ENCODE data around the gene MYL2. TPM values are rescaled to one million over a fixed set of nuclear protein-coding genes. Genes with fewer than 3 reads are reported as not detected.

MYL2 gene
- polyA plus RNA-seq, 10 donors: 224 to 2,054 (median 1,121) TPM

GRCh38 chr12:110903511-110903910 lies 16.9 kb downstream of the MYL2 start:
- DNase-seq: no peak

GRCh38 chr12:110901401-110901800 lies 19.0 kb downstream of the MYL2 start:
- DNase-seq: no peak

- no peak for DNase-seq
These were observed 23.8 kb downstream of the MYL2 start for GRCh38 chr12:110896559-110896958.

GRCh38 chr12:110893956-110894355 lies 26.4 kb downstream of the MYL2 start:
- DNase-seq: no peak

- DNase-seq: no peak
These were observed 31.0 kb downstream of the MYL2 start for GRCh38 chr12:110889361-110889760.

GRCh38 chr12:110888256-110888991 lies 32.0 kb downstream of the MYL2 start:
- DNase-seq: no peak

GRCh38 chr12:110885152-110885840 lies 35.1 kb downstream of the MYL2 start:
- DNase-seq: no peak

GRCh38 chr12:110883251-110883650 lies 37.1 kb downstream of the MYL2 start:
- no peak for DNase-seq

- no peak for DNase-seq
These were observed 39.7 kb downstream of the MYL2 start for GRCh38 chr12:110880651-110881050.

- DNase-seq: no peak
These were observed 45.6 kb downstream of the MYL2 start for GRCh38 chr12:110874781-110875180.

- DNase-seq: no peak
These were observed 46.0 kb downstream of the MYL2 start for GRCh38 chr12:110874351-110874750.

GRCh38 chr12:110872100-110872499 lies 48.3 kb downstream of the MYL2 start:
- DNase-seq: no peak

GRCh38 chr12:110869803-110870202 lies 50.6 kb downstream of the MYL2 start:
- DNase-seq: no peak

GRCh38 chr12:110869026-110869425 lies 51.4 kb downstream of the MYL2 start:
- no peak for DNase-seq

- no peak for DNase-seq
These were observed 54.9 kb downstream of the MYL2 start for GRCh38 chr12:110865521-110865920.

GRCh38 chr12:110863161-110863560 lies 57.2 kb downstream of the MYL2 start:
- no peak for DNase-seq

GRCh38 chr12:110862329-110862728 lies 58.0 kb downstream of the MYL2 start:
- no peak for DNase-seq

- DNase-seq: no peak
These were observed 58.6 kb downstream of the MYL2 start for GRCh38 chr12:110861729-110862128.

Other genes starting within 250 kb of the MYL2 start
- gene HVCN1, start 231.5 kb downstream of the MYL2 start, polyA plus RNA-seq (ENCODE audit: insufficient read length in 10 of 10): 1 to 10 TPM; 4.0 to 7.1 (median 5.0) TPM
- gene PPP1CC, start 177.7 kb downstream of the MYL2 start, polyA plus RNA-seq (ENCODE audit: insufficient read length in 10 of 10): 100 to 1,000 TPM; 107 to 147 (median 130) TPM
- gene CCDC63, start 73.6 kb downstream of the MYL2 start, polyA plus RNA-seq (ENCODE audit: insufficient read length in 10 of 10): under 1 TPM in 4 of 10 donors, not detected in 6; 0.13 to 0.18 (median 0.16) TPM
- gene CUX2, start 113.6 kb upstream of the MYL2 start, polyA plus RNA-seq (ENCODE audit: insufficient read length in 10 of 10): 1 to 10 TPM in 2 of 10 donors, under 1 TPM in 8; 0.50 to 1.3 (median 0.68) TPM

Measured in muscle of back (tissue), 11 donors.